Testis (tissue), 2 donors: ENCODE results near the gene ARHGEF40.

Experiments used
- POLR2A ChIP-seq: fragments of 450-650 bp; IDR thresholded peaks from one replicate; pipeline ENCODE4 v1.6.1; 2017; ENCODE audit warnings: antibody characterized with exemption, mild to moderate bottlenecking, moderate library complexity
- TF ChIP-seq, protein P1 (sequence below), 3 experiments: fragments of 450-650 bp in 2 of 3; fragments of 200-600 bp in 1 of 3; sonication (generic) in 1 of 3; IDR thresholded peaks; one replicate each; pipeline ENCODE4 v1.5.1; 2016 to 2019; ENCODE audit warnings: antibody characterized with exemption in 3 of 3, mild to moderate bottlenecking in 2 of 3, moderate library complexity in 1 of 3

DNA sequence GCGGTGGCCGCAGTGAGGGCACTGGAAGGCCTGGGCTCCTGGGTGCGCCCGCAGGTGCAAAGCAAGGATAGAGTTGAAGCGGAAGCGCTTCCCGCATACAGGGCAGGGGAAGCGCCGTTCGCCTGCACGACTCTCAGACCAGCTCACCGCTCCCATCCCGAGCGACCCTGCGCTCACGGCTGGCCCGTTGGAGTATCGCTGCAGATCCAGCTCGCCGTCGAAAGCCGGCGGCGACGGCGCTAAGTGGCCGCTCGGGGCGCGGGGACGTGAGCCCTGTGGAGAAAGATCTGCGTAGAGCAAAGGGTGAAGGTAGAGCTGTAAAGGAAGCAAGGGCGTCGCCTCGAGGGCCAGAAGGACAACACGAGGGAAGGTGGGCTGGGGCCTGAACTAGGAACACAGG lies 22.9 kb downstream of the ARHGEF40 start:
- TF ChIP-seq, protein P1, sequence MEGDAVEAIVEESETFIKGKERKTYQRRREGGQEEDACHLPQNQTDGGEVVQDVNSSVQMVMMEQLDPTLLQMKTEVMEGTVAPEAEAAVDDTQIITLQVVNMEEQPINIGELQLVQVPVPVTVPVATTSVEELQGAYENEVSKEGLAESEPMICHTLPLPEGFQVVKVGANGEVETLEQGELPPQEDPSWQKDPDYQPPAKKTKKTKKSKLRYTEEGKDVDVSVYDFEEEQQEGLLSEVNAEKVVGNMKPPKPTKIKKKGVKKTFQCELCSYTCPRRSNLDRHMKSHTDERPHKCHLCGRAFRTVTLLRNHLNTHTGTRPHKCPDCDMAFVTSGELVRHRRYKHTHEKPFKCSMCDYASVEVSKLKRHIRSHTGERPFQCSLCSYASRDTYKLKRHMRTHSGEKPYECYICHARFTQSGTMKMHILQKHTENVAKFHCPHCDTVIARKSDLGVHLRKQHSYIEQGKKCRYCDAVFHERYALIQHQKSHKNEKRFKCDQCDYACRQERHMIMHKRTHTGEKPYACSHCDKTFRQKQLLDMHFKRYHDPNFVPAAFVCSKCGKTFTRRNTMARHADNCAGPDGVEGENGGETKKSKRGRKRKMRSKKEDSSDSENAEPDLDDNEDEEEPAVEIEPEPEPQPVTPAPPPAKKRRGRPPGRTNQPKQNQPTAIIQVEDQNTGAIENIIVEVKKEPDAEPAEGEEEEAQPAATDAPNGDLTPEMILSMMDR (IDR thresholded peaks at IDR 0.05): no peak
- no peak for TF ChIP-seq POLR2A
